A673 (cell line): ENCODE results near the gene PEX16. TPM values are rescaled to one million over a fixed set of nuclear protein-coding genes. Genes with fewer than 3 reads are reported as not detected.

Experiments used
- BruUV-seq: library from RNA; stranded (reverse); fragments of 400-500 nt; replicated peaks from 2 replicates; lab custom pipeline; 2021; lab: Mats Ljungman, UMichigan
- CTCF ChIA-PET: fragments of 300-600 bp; sonication (Branson Sonifier 250); formaldehyde crosslinking; loops from one replicate; lab custom pipeline; 2022; ENCODE audit warnings: antibody characterized with exemption; lab: Charles Lee
- POLR2A ChIA-PET: fragments of 300-600 bp; sonication (Branson Sonifier 250); formaldehyde crosslinking; loops from one replicate; lab custom pipeline; 2022; ENCODE audit warnings: antibody characterized with exemption; ENCODE audit not compliant: low non-redundant PET; lab: Charles Lee
- DNase-seq: peaks from one replicate; pipeline ENCODE4 v3.0.0-alpha.2; 2015; ENCODE audit warnings: low spot score
- H3K27ac ChIP-seq: fragments of 200-600 bp; sonication (generic); 2 replicates; pipeline ENCODE4 v1.5.1; 2016; ENCODE audit warnings: mixed run types, low read depth, mild to moderate bottlenecking, mixed read lengths, antibody characterized with exemption, low read length; ENCODE audit not compliant: poor library complexity, severe bottlenecking
- H3K27me3 ChIP-seq: fragments of 200-600 bp; sonication (generic); replicated peaks from 2 replicates; pipeline ENCODE4 v1.6.1; 2017; ENCODE audit warnings: mixed run types, low read depth, mild to moderate bottlenecking, mixed read lengths, antibody characterized with exemption, low read length; ENCODE audit not compliant: insufficient read depth, poor library complexity
- H3K36me3 ChIP-seq: fragments of 200-600 bp; sonication (generic); 2 replicates; pipeline ENCODE4 v1.6.1; 2016; ENCODE audit warnings: mixed run types, mild to moderate bottlenecking, mixed read lengths, antibody characterized with exemption, low read length; ENCODE audit not compliant: insufficient read depth, poor library complexity, severe bottlenecking
- H3K4me1 ChIP-seq: fragments of 200-600 bp; sonication (generic); 2 replicates; pipeline ENCODE4 v1.6.1; 2017; ENCODE audit warnings: mixed run types, mild to moderate bottlenecking, mixed read lengths, antibody characterized with exemption, low read length; ENCODE audit not compliant: insufficient read depth, poor library complexity, severe bottlenecking
- H3K4me3 ChIP-seq: fragments of 200-600 bp; sonication (generic); 2 replicates; pipeline ENCODE4 v1.5.1; 2016; ENCODE audit warnings: low read depth, mixed run types, mild to moderate bottlenecking, mixed read lengths, low read length; ENCODE audit not compliant: poor library complexity, severe bottlenecking
- H3K9me3 ChIP-seq: fragments of 200-600 bp; sonication (generic); 2 replicates; pipeline ENCODE4 v1.6.1; 2016; ENCODE audit warnings: mixed run types, low read depth, mild to moderate bottlenecking, mixed read lengths, antibody characterized with exemption, low read length; ENCODE audit not compliant: poor library complexity, severe bottlenecking
- CTCF ChIP-seq: fragments of 300-800, 200-600 bp; sonication (generic); conservative IDR thresholded peaks from 2 replicates; pipeline ENCODE4 v1.5.1; 2017; ENCODE audit warnings: low read depth, mild to moderate bottlenecking, antibody characterized with exemption, low read length, moderate library complexity, mixed read lengths
- EZH2 ChIP-seq: fragments of 200-600 bp; sonication (generic); IDR thresholded peaks from 2 replicates; pipeline ENCODE4 v1.6.1; 2017; ENCODE audit warnings: borderline replicate concordance, low read depth, mild to moderate bottlenecking, mixed read lengths, antibody characterized with exemption, low read length; ENCODE audit not compliant: poor library complexity, severe bottlenecking
- intact Hi-C: fragments of 100-400 bp; cut with micrococcal nuclease; formaldehyde crosslinking; loops from one replicate; pipeline ENCODE4 v1.10.0; 2022; ENCODE audit not compliant: unreplicated experiment
- total RNA-seq: library from RNA; stranded (reverse); gene quantifications from 2 replicates; pipeline ENCODE4 v1.2.3, GENCODE V29; 2021

Gene PEX16
- total RNA-seq, 1 experiment from 2014 or later: 64.1 TPM

DNA sequence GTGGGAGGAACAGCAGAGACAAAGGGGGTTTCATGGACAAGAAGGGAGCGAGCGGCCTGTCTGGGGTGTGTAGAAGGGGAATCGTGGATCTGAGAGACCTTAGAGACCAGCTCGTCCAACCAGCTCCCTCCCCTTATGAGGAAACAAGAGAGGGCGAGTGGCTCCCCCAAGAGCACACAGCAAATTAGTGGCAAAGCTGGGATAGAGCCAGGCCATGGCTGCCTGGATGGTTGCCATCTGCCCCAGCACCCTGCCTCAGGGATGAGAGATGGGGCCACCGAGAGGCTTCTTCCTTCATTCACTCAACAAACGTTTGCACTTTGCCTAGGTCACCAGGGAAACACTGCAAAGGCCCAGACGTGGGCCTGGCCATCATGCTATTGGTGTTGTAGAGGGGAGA is 28.1 kb downstream of the PEX16 start:
- Histone ChIP-seq H3K9me3 (no peaks in the 10 kb centered on the region), H3K36me3 (no peaks in the 10 kb centered on the region), H3K4me3 (no peak overlapping the region), H3K27ac (no peak overlapping the region), H3K4me1 (peaks cover 4% of the 10 kb centered on the region), H3K27me3 (no peaks in the 10 kb centered on the region)
- BruUV-seq: no TSS peak
- ChIA-PET CTCF (no interaction called here), POLR2A (no interaction called here)
- no peak for DNase-seq
- TF ChIP-seq EZH2 (no peak), CTCF (no peak)
- intact Hi-C loops: loop anchor here (10.0 kb wide), 1 partner anchor 425 kb away; no protein-coding TSS in a partner anchor

DNA sequence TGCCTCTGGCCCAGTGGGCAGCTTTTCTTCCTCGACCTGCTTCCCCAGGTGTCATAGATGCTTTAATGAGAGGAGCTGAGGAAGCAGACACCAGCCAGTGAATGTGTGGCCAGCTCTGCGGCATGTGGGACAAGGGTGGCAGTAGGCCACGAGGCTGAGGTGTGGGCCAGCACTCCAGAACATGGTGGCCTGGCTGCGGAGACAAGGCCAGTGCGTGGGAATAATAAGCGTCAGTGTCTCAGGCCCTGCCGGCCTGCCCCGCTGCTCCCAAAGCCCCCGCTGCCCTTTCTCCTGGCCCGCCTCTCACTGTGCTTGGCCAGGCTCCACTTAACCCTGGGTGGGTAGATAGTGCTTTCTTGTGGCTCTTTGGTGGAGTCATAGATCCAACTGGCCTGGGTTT is 30.1 kb downstream of the PEX16 start:
- POLR2A ChIA-PET: no interaction called here
- Histone ChIP-seq H3K4me1 (peaks cover 4% of the 10 kb centered on the region), H3K36me3 (no peaks in the 10 kb centered on the region), H3K9me3 (no peaks in the 10 kb centered on the region), H3K27me3 (no peaks in the 10 kb centered on the region), H3K27ac (no peak overlapping the region), H3K4me3 (no peak overlapping the region)
- BruUV-seq: no TSS peak
- intact Hi-C loops: loop anchor here (10.0 kb wide), 1 partner anchor 427 kb away; no protein-coding TSS in a partner anchor
- no peak for DNase-seq
- TF ChIP-seq EZH2: no peak
- TF ChIP-seq CTCF: no peak
- CTCF ChIA-PET: interaction anchor here (0.6 kb wide), 1 partner anchor 47 kb away, joined by 13 read pairs; no protein-coding TSS in a partner anchor

GRCh38 chr11:45886816-45887520 is 30.7 kb downstream of the PEX16 start:
- no peak for DNase-seq
- POLR2A ChIA-PET: no interaction called here
- CTCF ChIA-PET: no interaction called here

More at GRCh38 chr11:45886816-45887520, 30.7 kb downstream of the PEX16 start:
- Histone ChIP-seq H3K27me3 (no peaks in the 10 kb centered on the region), H3K9me3 (no peaks in the 10 kb centered on the region), H3K27ac (no peak overlapping the region), H3K4me1 (peaks cover 4% of the 10 kb centered on the region), H3K36me3 (peaks cover under 1% of the 10 kb centered on the region), H3K4me3 (no peak overlapping the region)
- intact Hi-C loops: loop anchor here (10.0 kb wide), 1 partner anchor 428 kb away; no protein-coding TSS in a partner anchor
- BruUV-seq: no TSS peak
- no peak for TF ChIP-seq CTCF
- no peak for TF ChIP-seq EZH2
